NCI-H1417 treated with DMSO at 0.1 percent for 48 hours (cell line): Measurements from ENCODE around the gene RAPGEF1.
"Not testable (repeated sequence)": the region's sequence is repeated elsewhere in the genome, so short reads cannot be mapped to it uniquely, and the experiment has no call there.

ENCODE experiments used
- DNase-seq: peaks from one replicate; lab custom pipeline; 2025; lab: John Stamatoyannopoulos, UW

Gene RAPGEF1

GRCh38 chr9:131562032-131562959 lies 177.6 kb downstream of the RAPGEF1 start:
- no peak for DNase-seq

- no peak for DNase-seq
These were observed 180.4 kb downstream of the RAPGEF1 start for GRCh38 chr9:131559421-131560000.

- no peak for DNase-seq
These were observed 181.9 kb downstream of the RAPGEF1 start for GRCh38 chr9:131557855-131558548.

- DNase-seq = no peak
These were observed 183.8 kb downstream of the RAPGEF1 start for GRCh38 chr9:131555841-131556673.

GRCh38 chr9:131554843-131555351 lies 185.0 kb downstream of the RAPGEF1 start:
- DNase-seq = no peak

GRCh38 chr9:131554087-131554842 lies 185.6 kb downstream of the RAPGEF1 start:
- no peak for DNase-seq

- DNase-seq = no peak
These were observed 187.8 kb downstream of the RAPGEF1 start for GRCh38 chr9:131552030-131552429.

GRCh38 chr9:131550465-131550864 lies 189.4 kb downstream of the RAPGEF1 start:
- DNase-seq = not testable (repeated sequence)

GRCh38 chr9:131549186-131549585 lies 190.7 kb downstream of the RAPGEF1 start:
- not testable (repeated sequence) for DNase-seq

GRCh38 chr9:131546336-131547084 lies 193.4 kb downstream of the RAPGEF1 start:
- no peak for DNase-seq

- DNase-seq = no peak
These were observed 194.0 kb downstream of the RAPGEF1 start for GRCh38 chr9:131545786-131546335.

- DNase-seq = no peak
These were observed 194.7 kb downstream of the RAPGEF1 start, which contains the start of gene PRRT1B for GRCh38 chr9:131545003-131545785. PRRT1B (plus strand) TSS chr9:131545523; CDS start chr9:131545616, 93 bp downstream.

GRCh38 chr9:131543141-131543540 lies 196.7 kb downstream of the RAPGEF1 start:
- no peak for DNase-seq

GRCh38 chr9:131539223-131539923 lies 200.5 kb downstream of the RAPGEF1 start:
- no peak for DNase-seq

GRCh38 chr9:131537946-131538345 lies 201.9 kb downstream of the RAPGEF1 start:
- DNase-seq = no peak

- DNase-seq = no peak
These were observed 205.1 kb downstream of the RAPGEF1 start for GRCh38 chr9:131534721-131535237.

GRCh38 chr9:131530920-131531832 lies 208.7 kb downstream of the RAPGEF1 start, which contains the start of gene UCK1:
UCK1 (minus strand) TSS chr9:131531263; CDS start chr9:131531174, 89 bp downstream.
- peak; percentile 28 for DNase-seq
